Smooth muscle cell (in vitro differentiated cells): ENCODE measurements around the gene TREML4. TPM values are rescaled to one million over a fixed set of nuclear protein-coding genes. Genes with fewer than 3 reads are reported as not detected.

Source experiments
- DNase-seq: peaks from one replicate; lab custom pipeline; 2025; ENCODE audit not compliant: unreplicated experiment; lab: John Stamatoyannopoulos, UW
- H2AFZ ChIP-seq: fragments of 200-600 bp; sonication (generic); 2 replicates; pipeline ENCODE4 v1.6.0; 2016; ENCODE audit warnings: antibody characterized with exemption, low read depth, mild to moderate bottlenecking
- H3F3A ChIP-seq: fragments of 200-600 bp; sonication (generic); 2 replicates; pipeline ENCODE4 v1.6.0; 2017; ENCODE audit warnings: antibody characterized with exemption, low read depth
- H3K27ac ChIP-seq: fragments of 200-600 bp; sonication (generic); 2 replicates; pipeline ENCODE4 v1.5.1; 2016; ENCODE audit warnings: low read depth, mild to moderate bottlenecking
- H3K27me3 ChIP-seq: fragments of 200-600 bp; sonication (generic); 2 replicates; pipeline ENCODE4 v1.6.1; 2016; ENCODE audit warnings: low read depth, mild to moderate bottlenecking
- H3K36me3 ChIP-seq: fragments of 200-600 bp; sonication (generic); 2 replicates; pipeline ENCODE4 v1.5.1; 2016; ENCODE audit warnings: low read depth
- H3K4me1 ChIP-seq: fragments of 200-600 bp; sonication (generic); 2 replicates; pipeline ENCODE4 v1.5.1; 2016; ENCODE audit warnings: low read depth
- H3K4me2 ChIP-seq: fragments of 200-600 bp; sonication (generic); 2 replicates; pipeline ENCODE4 v1.6.0; 2016; ENCODE audit warnings: mild to moderate bottlenecking
- H3K4me3 ChIP-seq: fragments of 200-600 bp; sonication (generic); 2 replicates; pipeline ENCODE4 v1.5.1; 2016; ENCODE audit warnings: mild to moderate bottlenecking
- H3K79me2 ChIP-seq: fragments of 200-600 bp; sonication (generic); 2 replicates; pipeline ENCODE4 v1.6.0; 2016; ENCODE audit warnings: low read depth, mild to moderate bottlenecking
- H3K9ac ChIP-seq: fragments of 200-600 bp; sonication (generic); 2 replicates; pipeline ENCODE4 v1.6.0; 2016; ENCODE audit warnings: low read depth
- H3K9me3 ChIP-seq: fragments of 200-600 bp; sonication (generic); replicated peaks from 2 replicates; pipeline ENCODE4 v1.5.1; 2016; ENCODE audit warnings: low read depth
- H4K20me1 ChIP-seq: fragments of 200-600 bp; sonication (generic); 2 replicates; pipeline ENCODE4 v1.6.0; 2016; ENCODE audit warnings: low read depth
- CTCF ChIP-seq: fragments of 200-600 bp; sonication (generic); IDR thresholded peaks from 2 replicates; pipeline ENCODE4 v1.5.1; 2017; ENCODE audit warnings: borderline replicate concordance, mild to moderate bottlenecking, antibody characterized with exemption; ENCODE audit not compliant: insufficient read depth, poor library complexity, severe bottlenecking
- whole genome bisulfite sequencing: methylation state at CpG from one replicate; pipeline ENCODE4 v1.1.7; 2016; ENCODE audit warnings: low lambda C conversion rate; 5-methylcytosine and 5-hydroxymethylcytosine counted together
- polyA plus RNA-seq: library from polyadenylated mRNA; unstranded; fragments of >200 nt; fragmentation: Nextera tagmentation; extraction: Ambion mirVana; gene quantifications from 2 replicates; pipeline ENCODE4 v1.2.1, GENCODE V29; 2016
- total RNA-seq: library from RNA; depleted of rRNA; stranded (reverse); fragments of >200 nt; gene quantifications from 2 replicates; pipeline ENCODE4 v1.2.3, GENCODE V29; 2014

The TREML4 gene
- total and polyA plus RNA-seq, 2 experiments from 2014 or later: not detected

DNA sequence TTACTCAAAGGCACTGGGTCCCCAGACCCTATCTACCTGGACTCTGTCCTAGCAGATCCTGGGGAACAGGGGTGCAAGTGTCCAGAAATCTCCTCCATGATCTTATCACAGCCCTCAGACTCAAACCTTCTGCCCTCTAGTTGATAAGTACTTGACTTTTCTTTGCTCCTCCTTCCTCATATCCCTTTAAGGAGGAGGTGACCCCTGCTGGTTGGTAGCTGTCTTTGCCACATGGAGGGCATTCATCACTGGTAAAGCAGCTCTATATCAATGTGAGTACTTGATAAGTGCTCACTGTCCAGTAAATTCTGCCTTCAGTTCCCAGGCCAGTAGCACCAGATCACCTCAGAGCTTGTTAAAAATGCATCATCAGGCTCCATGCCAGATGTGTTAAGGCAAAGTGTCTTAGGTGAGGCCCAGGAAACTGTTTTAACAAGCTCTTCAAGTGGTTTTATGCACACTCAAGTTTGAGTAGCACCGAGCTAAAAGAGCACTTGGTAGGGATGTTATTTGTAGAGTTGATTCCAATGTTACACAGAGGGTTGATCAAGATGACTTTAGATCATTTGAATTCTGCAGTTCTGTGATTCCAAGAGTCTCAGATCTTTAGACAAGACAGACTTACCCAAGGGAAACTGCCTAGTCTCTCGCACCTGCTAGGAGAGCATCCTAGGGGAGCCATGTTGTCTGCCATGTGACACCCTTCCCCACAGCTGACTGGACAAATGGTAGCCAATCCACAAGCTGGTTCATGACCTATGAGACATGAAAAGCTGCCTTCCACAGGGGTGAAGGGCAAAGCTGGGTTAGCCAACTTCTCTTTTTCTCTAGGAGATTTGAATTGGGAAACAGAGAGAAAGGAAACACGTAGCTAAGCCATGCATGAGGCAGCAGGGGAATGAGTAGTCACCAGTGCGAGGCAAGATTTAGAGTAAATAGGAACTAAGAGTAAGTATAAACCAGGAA lies 45.8 kb upstream of the TREML4 start:
- WGBS: 81% methylated on average over 4 of the region's 4 CpGs
- Histone ChIP-seq H3F3A (no peaks in the 10 kb centered on the region), H3K79me2 (no peaks in the 10 kb centered on the region), H3K4me3 (no peak overlapping the region), H4K20me1 (no peaks in the 10 kb centered on the region), H3K36me3 (no peaks in the 10 kb centered on the region), H2AFZ (no peak overlapping the region), H3K4me1 (no peaks in the 10 kb centered on the region), H3K9me3 (no peaks in the 10 kb centered on the region), H3K27ac (no peak overlapping the region), H3K9ac (no peak overlapping the region), H3K4me2 (no peak overlapping the region), H3K27me3 (peaks cover 1% of the 10 kb centered on the region)
- no peak for DNase-seq
- TF ChIP-seq CTCF: peak; percentile 50

GRCh38 chr6:41184761-41185160 lies 43.4 kb upstream of the TREML4 start:
- 93% methylated on average over 7 of the region's 7 CpGs for WGBS
- Histone ChIP-seq H3K27me3 (no peaks in the 10 kb centered on the region), H3K4me1 (no peaks in the 10 kb centered on the region)

DNA sequence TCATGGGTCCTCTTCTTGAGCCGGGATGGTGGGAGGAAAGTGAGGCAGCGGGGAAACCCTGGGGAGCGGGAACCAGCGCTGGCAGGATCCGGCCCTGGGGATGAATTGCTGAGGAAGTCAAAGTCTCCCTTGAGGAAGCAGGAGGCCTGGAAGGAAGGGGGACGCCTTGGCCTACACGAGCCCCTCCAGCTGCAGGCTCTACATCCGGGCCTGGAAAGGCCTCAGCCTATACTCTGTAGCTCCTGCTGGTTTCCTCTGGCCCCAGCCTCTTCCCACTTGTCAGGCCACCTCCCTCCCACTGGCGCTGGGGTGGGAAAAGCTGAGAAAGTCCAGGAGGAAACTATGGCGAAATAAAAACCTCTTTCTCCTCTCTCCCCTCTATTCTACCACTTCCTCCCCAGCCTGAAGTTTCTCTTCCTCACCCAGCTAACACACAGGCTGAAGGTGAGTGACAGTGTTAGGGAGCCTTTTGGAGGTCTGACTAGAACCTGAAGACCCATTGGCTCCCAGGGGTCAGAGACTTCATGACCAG lies 42.1 kb upstream of the TREML4 start:
- H3K27me3 ChIP-seq: no peaks in the 10 kb centered on the region
- 93% methylated on average over 10 of the region's 10 CpGs for WGBS
- H3K4me2 ChIP-seq: no peak overlapping the region
- no peak overlapping the region for H2AFZ ChIP-seq
- H3K36me3 ChIP-seq: no peaks in the 10 kb centered on the region
- H3K4me1 ChIP-seq: no peaks in the 10 kb centered on the region
- H3K27ac ChIP-seq: no peak overlapping the region
- DNase-seq: no peak
- H3K9me3 ChIP-seq: no peaks in the 10 kb centered on the region
- no peaks in the 10 kb centered on the region for H4K20me1 ChIP-seq
- no peaks in the 10 kb centered on the region for H3K79me2 ChIP-seq
- TF ChIP-seq CTCF: no peak
- H3K4me3 ChIP-seq: no peak overlapping the region
- no peaks in the 10 kb centered on the region for H3F3A ChIP-seq
- H3K9ac ChIP-seq: no peak overlapping the region

More at GRCh38 chr6:41184761-41185160, 43.4 kb upstream of the TREML4 start:
- no peaks in the 10 kb centered on the region for H4K20me1 ChIP-seq
- no peak overlapping the region for H3K27ac ChIP-seq
- H2AFZ ChIP-seq: no peak overlapping the region
- DNase-seq: no peak
- H3K9ac ChIP-seq: no peak overlapping the region
- H3F3A ChIP-seq: no peaks in the 10 kb centered on the region
- H3K79me2 ChIP-seq: no peaks in the 10 kb centered on the region
- no peak overlapping the region for H3K4me2 ChIP-seq
- no peak overlapping the region for H3K4me3 ChIP-seq
- H3K9me3 ChIP-seq: no peaks in the 10 kb centered on the region
- TF ChIP-seq CTCF: no peak
- H3K36me3 ChIP-seq: no peaks in the 10 kb centered on the region
